HCEC 1CT (cell line): ENCODE measurements around the gene BCAS1.

Experiments
- DNase-seq: peaks from one replicate; pipeline ENCODE4 v3.0.0-alpha.2; 2017

Gene BCAS1

GRCh38 chr20:54102543-54102942 is 32.1 kb upstream of the BCAS1 start:
- no peak for DNase-seq

GRCh38 chr20:54100563-54100962 is 30.2 kb upstream of the BCAS1 start:
- no peak for DNase-seq

GRCh38 chr20:54099894-54100293 is 29.5 kb upstream of the BCAS1 start:
- DNase-seq, result no peak

GRCh38 chr20:54098047-54098446 is 27.7 kb upstream of the BCAS1 start:
- DNase-seq, result no peak

GRCh38 chr20:54097236-54097529 is 26.8 kb upstream of the BCAS1 start:
- no peak for DNase-seq

- DNase-seq, result no peak
Measured at GRCh38 chr20:54095824-54096223, 25.4 kb upstream of the BCAS1 start.

GRCh38 chr20:54094268-54094580 is 23.8 kb upstream of the BCAS1 start:
- DNase-seq, result no peak

- DNase-seq, result no peak
Measured at GRCh38 chr20:54093423-54094267, 23.3 kb upstream of the BCAS1 start.

- no peak for DNase-seq
Measured at GRCh38 chr20:54092021-54092420, 21.6 kb upstream of the BCAS1 start.

- no peak for DNase-seq
Measured at GRCh38 chr20:54091120-54091480, 20.7 kb upstream of the BCAS1 start.

GRCh38 chr20:54090230-54091119 is 20.1 kb upstream of the BCAS1 start:
- no peak for DNase-seq

- DNase-seq, result no peak
Measured at GRCh38 chr20:54088430-54088829, 18.0 kb upstream of the BCAS1 start.

GRCh38 chr20:54086507-54087039 is 16.2 kb upstream of the BCAS1 start:
- peak; percentile 31 for DNase-seq

GRCh38 chr20:54085910-54086309 is 15.5 kb upstream of the BCAS1 start:
- DNase-seq, result no peak

GRCh38 chr20:54085425-54085824 is 15.0 kb upstream of the BCAS1 start:
- DNase-seq, result no peak

GRCh38 chr20:54084727-54085388 is 14.5 kb upstream of the BCAS1 start:
- no peak for DNase-seq

GRCh38 chr20:54084193-54084592 is 13.8 kb upstream of the BCAS1 start:
- DNase-seq, result no peak

- DNase-seq, result no peak
Measured at GRCh38 chr20:54083459-54083858, 13.1 kb upstream of the BCAS1 start.

GRCh38 chr20:54082100-54082499 is 11.7 kb upstream of the BCAS1 start:
- DNase-seq, result no peak

GRCh38 chr20:54079652-54080051 is 9.3 kb upstream of the BCAS1 start:
- no peak for DNase-seq

- DNase-seq, result no peak
Measured at GRCh38 chr20:54078296-54078984, 8.0 kb upstream of the BCAS1 start.

GRCh38 chr20:54076259-54076658 is 5.9 kb upstream of the BCAS1 start:
- no peak for DNase-seq

- DNase-seq, result no peak
Measured at GRCh38 chr20:54075322-54075721, 4.9 kb upstream of the BCAS1 start.
